ENCODE measurements around the gene STUM. TPM values are rescaled to one million over a fixed set of nuclear protein-coding genes. Genes with fewer than 3 reads are reported as not detected.
A peak's percentile ranks its signal among the peaks of the same experiment; 100 is the strongest.

The STUM gene
- total and polyA plus RNA-seq, 2 of the 8 experiments (the other 6 are each of a cell fraction or from before 2014, with no cell fraction given): 0.76 to 1.2 TPM

- TF ChIP-seq PHF8 (conservative IDR thresholded peaks at IDR 0.05; ENCODE audit: low read depth, low read length) (no peak), TEAD4 (IDR thresholded peaks at IDR 0.05; ENCODE audit: low read depth, low read length) (no peak), RNF2 (IDR thresholded peaks at IDR 0.05; ENCODE audit: borderline replicate concordance, low read depth, low read length, missing control alignments, poor library complexity, severe bottlenecking) (no peak), BCL11A (IDR thresholded peaks at IDR 0.05; ENCODE audit: low read depth in 2 of 2, low read length in 2 of 2) (no peak), SP4 (IDR thresholded peaks at IDR 0.05; ENCODE audit: low read length) (peak; percentile 62; the same call in 1 of the 2 replicates), TAF1 (IDR thresholded peaks at IDR 0.05; ENCODE audit: low read depth, low read length) (0 out of 2 replicates have a peak, but pooled peaks have one; percentile 18), CHD1 (IDR thresholded peaks at IDR 0.05; ENCODE audit: low read depth, low read length) (no peak), GTF2F1 (IDR thresholded peaks at IDR 0.05; ENCODE audit: borderline replicate concordance, low read depth, low read length) (no peak), FOSL1 (IDR thresholded peaks at IDR 0.05; ENCODE audit: insufficient read depth, low read depth, low read length) (no peak), BACH1 (IDR thresholded peaks at IDR 0.05; ENCODE audit: low read length) (no peak), CTBP2 (IDR thresholded peaks at IDR 0.05; ENCODE audit: borderline replicate concordance, insufficient read depth, insufficient read length, low read length) (peak; percentile 82), E2F6 (IDR thresholded peaks at IDR 0.05) (no peak), CEBPB (IDR thresholded peaks at IDR 0.05; ENCODE audit: low read depth, low read length) (no peak; the same call in 1 of the 2 replicates), KDM4A (IDR thresholded peaks at IDR 0.05; ENCODE audit: low read depth, low read length, severe bottlenecking) (no peak), KDM5A (IDR thresholded peaks at IDR 0.05; ENCODE audit: low read length) (no peak), SIX5 (IDR thresholded peaks at IDR 0.05; ENCODE audit: low read depth, low read length) (no peak), SUZ12 (IDR thresholded peaks at IDR 0.05; ENCODE audit: low read length) (no peak), CREB1 (IDR thresholded peaks at IDR 0.05) (no peak; the same call in 1 of the 2 replicates), KDM1A (IDR thresholded peaks at IDR 0.05; ENCODE audit: borderline replicate concordance, low read length) (no peak), USF2 (IDR thresholded peaks at IDR 0.05; ENCODE audit: low read length) (no peak), RFX5 (IDR thresholded peaks at IDR 0.05; ENCODE audit: borderline replicate concordance, low read depth, low read length) (no peak), TBP (IDR thresholded peaks at IDR 0.05; ENCODE audit: low read depth, low read length) (no peak), SP1 (IDR thresholded peaks at IDR 0.05; ENCODE audit: low read depth, low read length) (peak; percentile 70), BRCA1 (IDR thresholded peaks at IDR 0.05; ENCODE audit: low read depth, low read length) (no peak)
These were observed 27.8 kb upstream of the STUM start (continued) for GRCh38 chr1:226520640-226521355.

All from H1 (cell line).